ENCODE data around the gene OTULIN. TPM values are rescaled to one million over a fixed set of nuclear protein-coding genes. Genes with fewer than 3 reads are reported as not detected.

The OTULIN gene
- total and polyA plus RNA-seq, 2 of the 4 experiments (the other 2 are of a cell fraction) = 6.9 to 19.5 TPM

- TF ChIP-seq CTCF (conservative IDR thresholded peaks at IDR 0.05; ENCODE audit: low read depth, low read length) (no peak), MXI1 (IDR thresholded peaks at IDR 0.05; ENCODE audit: borderline replicate concordance, low read depth, low read length) (peak; percentile 48; the same call in 1 of the 2 replicates), NFE2L2 (IDR thresholded peaks at IDR 0.05; ENCODE audit: low read depth, low read length) (no peak)
Observed at GRCh38 chr5:14664270-14665100, at the start of gene OTULIN (continued).

- H3K18ac ChIP-seq (ENCODE audit: low read depth, low read length) = no peak overlapping the region
- no peak overlapping the region for H4K5ac ChIP-seq (ENCODE audit: low read depth, low read length)
- dilution Hi-C loops (cut with HindIII; ENCODE audit: low sequenced_read_pairs, unreplicated experiment) (no loop called here), in situ Hi-C loops (cut with MboI; ENCODE audit: low sequenced_read_pairs) (no loop called here), intact Hi-C loops (cut with micrococcal nuclease) (no loop called here)
- CTCF ChIA-PET = no interaction called here
- peaks cover 30% of the 10 kb centered on the region for H3K27me3 ChIP-seq (ENCODE audit: control insufficient read depth, insufficient read depth, low read length)
- no peaks in the 10 kb centered on the region for H3K36me3 ChIP-seq (ENCODE audit: control insufficient read depth, insufficient read depth, low read length)
- H2AK9ac ChIP-seq (replicated peaks; ENCODE audit: low read depth, low read length, poor library complexity) = no peak overlapping the region
- H3K4ac ChIP-seq (ENCODE audit: low read depth, low read length) = no peak overlapping the region
- DNase-seq = no peak
- H2BK15ac ChIP-seq (ENCODE audit: low read depth, low read length) = no peak overlapping the region
- no peaks in the 10 kb centered on the region; the same call in 1 of the 2 replicates for H3K9me1 ChIP-seq (ENCODE audit: insufficient read depth, low read length)
- POLR2A ChIA-PET (ENCODE audit: unreplicated experiment) = no interaction called here
- no peak overlapping the region for H2BK5ac ChIP-seq (ENCODE audit: low read depth, low read length, poor library complexity, severe bottlenecking)
- H3K23ac ChIP-seq (ENCODE audit: low read depth, low read length) = no peak overlapping the region
- no peak overlapping the region for H3K14ac ChIP-seq (replicated peaks; ENCODE audit: low read depth, low read length)
- no peak overlapping the region for H3K9ac ChIP-seq (ENCODE audit: low read depth, low read length)
- no peak overlapping the region for H3K4me2 ChIP-seq (ENCODE audit: low read depth, low read length)
- H3K56ac ChIP-seq (ENCODE audit: extremely low read depth, insufficient read depth, low read length) = no peak overlapping the region; the same call in 1 of the 2 replicates
- no TSS peak for BruUV-seq (replicated peaks)
- no peak overlapping the region for H2BK20ac ChIP-seq (ENCODE audit: low read depth, low read length)
- H3K27ac ChIP-seq (ENCODE audit: insufficient read depth, low read length) = no peak overlapping the region
- H4K8ac ChIP-seq (ENCODE audit: low read depth in 2 of 2, low read length in 2 of 2) = no peak overlapping the region
- no peak overlapping the region for H2AK5ac ChIP-seq (ENCODE audit: low read depth, low read length)
- no peaks in the 10 kb centered on the region for H3K79me1 ChIP-seq (ENCODE audit: low read depth in 1 of 2, low read length in 2 of 2)
- ATAC-seq (ENCODE audit: low read depth) = no peak
- no peak overlapping the region for H3K4me3 ChIP-seq (ENCODE audit: insufficient read depth, low read depth, low read length)
- H3K4me1 ChIP-seq (ENCODE audit: control insufficient read depth, insufficient read depth, low read length) = no peaks in the 10 kb centered on the region
- 100% methylated on average over 1 of the region's 4 CpGs; no CpG with 5 or more reads in 1 of the 2 experiments for WGBS, 2 experiments (ENCODE audit: extremely low coverage in 2 of 2, insufficient read length in 1 of 2)
- no peak overlapping the region for H4K91ac ChIP-seq (ENCODE audit: insufficient read depth, low read depth, low read length)
- H2AFZ ChIP-seq (replicated peaks; ENCODE audit: low read length, poor library complexity) = no peak overlapping the region
- H2BK120ac ChIP-seq (ENCODE audit: low read depth, low read length) = no peak overlapping the region
- no peaks in the 10 kb centered on the region for H3K9me3 ChIP-seq (ENCODE audit: control insufficient read depth, insufficient read depth, low read length)
- no peaks in the 10 kb centered on the region for H4K20me1 ChIP-seq (ENCODE audit: insufficient read depth, low read length)
- TF ChIP-seq NFE2L2 (IDR thresholded peaks at IDR 0.05; ENCODE audit: low read depth, low read length) (no peak), RCOR1 (IDR thresholded peaks at IDR 0.05; ENCODE audit: insufficient replicate concordance, low read length) (no peak), ELK1 (IDR thresholded peaks at IDR 0.05; ENCODE audit: borderline replicate concordance, low read depth, low read length) (no peak), MXI1 (IDR thresholded peaks at IDR 0.05; ENCODE audit: borderline replicate concordance, low read depth, low read length) (no peak), CEBPB (IDR thresholded peaks at IDR 0.05; ENCODE audit: low read depth, low read length) (no peak), RFX5 (IDR thresholded peaks at IDR 0.05; ENCODE audit: low read depth, low read length) (no peak), MAFK (IDR thresholded peaks at IDR 0.05; ENCODE audit: low read depth, low read length) (no peak), SMC3 (IDR thresholded peaks at IDR 0.05; ENCODE audit: low read depth, low read length) (no peak), RAD21 (IDR thresholded peaks at IDR 0.05; ENCODE audit: low read length) (no peak), POLR2A (IDR thresholded peaks at IDR 0.05; ENCODE audit: low read depth, low read length) (no peak), FOS (IDR thresholded peaks at IDR 0.05; ENCODE audit: low read depth, low read length) (no peak), CHD1 (IDR thresholded peaks at IDR 0.05; ENCODE audit: low read depth, low read length) (no peak), BHLHE40 (IDR thresholded peaks at IDR 0.05; ENCODE audit: low read depth, low read length) (no peak)
Observed at GRCh38 chr5:14615365-14615764, 49.2 kb upstream of the OTULIN start.

All from IMR-90 (cell line).